Nephron progenitor cell (in vitro differentiated cells): Measurements from ENCODE around the gene TCERG1L.

ENCODE experiments used
- DNase-seq: peaks from one replicate; pipeline ENCODE4 v3.0.0; 2021
- H3K27ac Mint-ChIP-seq: 2 replicates; pipeline ENCODE4 v1.8.0; 2021; ENCODE audit warnings: mild to moderate bottlenecking, moderate library complexity, mixed read lengths
- H3K27me3 Mint-ChIP-seq: 2 replicates; pipeline ENCODE4 v1.8.0; 2021; ENCODE audit warnings: mild to moderate bottlenecking, low read depth, mixed read lengths; ENCODE audit not compliant: poor library complexity
- H3K36me3 Mint-ChIP-seq: 2 replicates; pipeline ENCODE4 v1.8.0; 2021; ENCODE audit warnings: low read depth, mixed read lengths
- H3K4me1 Mint-ChIP-seq: 2 replicates; pipeline ENCODE4 v1.8.0; 2021; ENCODE audit warnings: mixed read lengths
- H3K4me3 Mint-ChIP-seq: 2 replicates; pipeline ENCODE4 v1.8.0; 2021; ENCODE audit warnings: mild to moderate bottlenecking, moderate library complexity, mixed read lengths
- H3K9me3 Mint-ChIP-seq: 2 replicates; pipeline ENCODE4 v1.8.0; 2021; ENCODE audit warnings: mild to moderate bottlenecking, moderate library complexity, mixed read lengths
- CTCF ChIP-seq: fragments of 200-600 bp; sonication (generic); IDR thresholded peaks from 2 replicates; pipeline ENCODE4 v1.5.0; 2021; ENCODE audit warnings: antibody characterized with exemption

Gene TCERG1L

GRCh38 chr10:131078131-131078881, 233.2 kb downstream of the TCERG1L start:
- peaks cover 11% of the 10 kb centered on the region for H3K27me3 Mint-ChIP-seq
- H3K9me3 Mint-ChIP-seq, result no peaks in the 10 kb centered on the region
- TF ChIP-seq CTCF, result no peak
- no peaks in the 10 kb centered on the region for H3K36me3 Mint-ChIP-seq
- no peak overlapping the region for H3K4me3 Mint-ChIP-seq
- H3K27ac Mint-ChIP-seq, result no peak overlapping the region
- peaks cover 17% of the 10 kb centered on the region for H3K4me1 Mint-ChIP-seq
- no peak for DNase-seq

GRCh38 chr10:131077724-131078123, 233.8 kb downstream of the TCERG1L start:
- no peak overlapping the region for H3K27ac Mint-ChIP-seq
- H3K27me3 Mint-ChIP-seq, result peaks cover 7% of the 10 kb centered on the region
- H3K36me3 Mint-ChIP-seq, result no peaks in the 10 kb centered on the region
- DNase-seq, result no peak
- H3K4me1 Mint-ChIP-seq, result peaks cover 12% of the 10 kb centered on the region
- H3K4me3 Mint-ChIP-seq, result no peak overlapping the region
- no peak for TF ChIP-seq CTCF
- H3K9me3 Mint-ChIP-seq, result no peaks in the 10 kb centered on the region

- H3K27ac Mint-ChIP-seq, result no peak overlapping the region
- peaks cover 12% of the 10 kb centered on the region for H3K4me1 Mint-ChIP-seq
- H3K27me3 Mint-ChIP-seq, result peaks cover 7% of the 10 kb centered on the region
- no peak for DNase-seq
- H3K36me3 Mint-ChIP-seq, result no peaks in the 10 kb centered on the region
- no peaks in the 10 kb centered on the region for H3K9me3 Mint-ChIP-seq
- no peak for TF ChIP-seq CTCF
- no peak overlapping the region for H3K4me3 Mint-ChIP-seq
These were observed 234.5 kb downstream of the TCERG1L start for GRCh38 chr10:131077031-131077430.

GRCh38 chr10:131076356-131076755, 235.2 kb downstream of the TCERG1L start:
- Mint-ChIP-seq H3K27ac (no peak overlapping the region), H3K27me3 (peaks cover 7% of the 10 kb centered on the region), H3K9me3 (no peaks in the 10 kb centered on the region), H3K4me1 (peaks cover 8% of the 10 kb centered on the region), H3K36me3 (no peaks in the 10 kb centered on the region), H3K4me3 (no peak overlapping the region)
- no peak for DNase-seq
- TF ChIP-seq CTCF, result no peak

GRCh38 chr10:131075218-131075770, 236.2 kb downstream of the TCERG1L start:
- Mint-ChIP-seq H3K36me3 (no peaks in the 10 kb centered on the region), H3K9me3 (no peaks in the 10 kb centered on the region), H3K4me1 (peaks cover 5% of the 10 kb centered on the region), H3K27me3 (peaks cover 4% of the 10 kb centered on the region), H3K4me3 (no peak overlapping the region), H3K27ac (no peak overlapping the region)
- no peak for TF ChIP-seq CTCF
- no peak for DNase-seq

- DNase-seq, result no peak
- Mint-ChIP-seq H3K4me1 (peaks cover 5% of the 10 kb centered on the region), H3K36me3 (no peaks in the 10 kb centered on the region), H3K4me3 (no peak overlapping the region), H3K27me3 (peaks cover 4% of the 10 kb centered on the region), H3K9me3 (no peaks in the 10 kb centered on the region), H3K27ac (no peak overlapping the region)
- TF ChIP-seq CTCF, result no peak
These were observed 236.8 kb downstream of the TCERG1L start for GRCh38 chr10:131074682-131075081.
